ENCODE results near the gene TEPSIN. TPM values are rescaled to one million over a fixed set of nuclear protein-coding genes. Genes with fewer than 3 reads are reported as not detected.

The TEPSIN gene
- total and polyA plus RNA-seq, 2 donors (not counting 1 experiment from before 2014, with no cell fraction given), result 5.6 to 11.2 TPM

- Histone ChIP-seq H3K79me2 (ENCODE audit: control insufficient read depth, insufficient read depth, low read length) (no peaks in the 10 kb centered on the region), H3K27ac (ENCODE audit: insufficient read depth, low read length) (no peak overlapping the region), H3K4me2 (ENCODE audit: extremely low read depth, insufficient read depth, low read length) (no peak overlapping the region), H3K9ac (ENCODE audit: insufficient read depth, low read length) (no peak overlapping the region), H3K4me1 (ENCODE audit: control insufficient read depth, extremely low read depth, insufficient read depth, low read length) (no peaks in the 10 kb centered on the region), H3K27me3 (ENCODE audit: control insufficient read depth, insufficient read depth, low read length) (no peaks in the 10 kb centered on the region), H3K36me3 (ENCODE audit: control insufficient read depth, insufficient read depth, low read length) (peaks cover 14% of the 10 kb centered on the region), H3K4me3 (replicated peaks in 1 of 4; ENCODE audit: control extremely low read depth in 1 of 4, insufficient read depth in 1 of 4, low read depth in 3 of 4, low read length in 4 of 4) (no peak overlapping the region), H4K20me1 (ENCODE audit: control insufficient read depth, extremely low read depth, insufficient read depth, low read length) (no peaks in the 10 kb centered on the region), H3K9me3 (ENCODE audit: control insufficient read depth, insufficient read depth, low read depth, low read length) (no peaks in the 10 kb centered on the region), H2AFZ (ENCODE audit: low read length) (no peak overlapping the region)
- no peak for TF ChIP-seq EZH2 (IDR thresholded peaks at IDR 0.05; ENCODE audit: low read length, missing control alignments)
- peak; percentile 10 to 32 for TF ChIP-seq CTCF (conservative IDR thresholded peaks at IDR 0.05 in 1 of 2, IDR thresholded peaks at IDR 0.05 in 1 of 2; ENCODE audit: low read depth in 1 of 2, low read length in 2 of 2)
- no peak for DNase-seq (ENCODE audit: low read depth in 2 of 2)
Measured at GRCh38 chr17:81230043-81230820, 8.6 kb downstream of the TEPSIN start.

GRCh38 chr17:81229666-81229920 lies 9.3 kb downstream of the TEPSIN start:
- H3K36me3 ChIP-seq (ENCODE audit: control insufficient read depth, insufficient read depth, low read length), result peaks cover 14% of the 10 kb centered on the region
- H3K4me3 ChIP-seq (replicated peaks in 1 of 4; ENCODE audit: control extremely low read depth in 1 of 4, insufficient read depth in 1 of 4, low read depth in 3 of 4, low read length in 4 of 4), result no peak overlapping the region
- TF ChIP-seq CTCF (conservative IDR thresholded peaks at IDR 0.05 in 1 of 2, IDR thresholded peaks at IDR 0.05 in 1 of 2; ENCODE audit: low read depth in 1 of 2, low read length in 2 of 2), result no peak
- TF ChIP-seq EZH2 (IDR thresholded peaks at IDR 0.05; ENCODE audit: low read length, missing control alignments), result no peak
- H3K27me3 ChIP-seq (ENCODE audit: control insufficient read depth, insufficient read depth, low read length), result no peaks in the 10 kb centered on the region
- no peak for DNase-seq (ENCODE audit: low read depth in 2 of 2)
- H3K79me2 ChIP-seq (ENCODE audit: control insufficient read depth, insufficient read depth, low read length), result no peaks in the 10 kb centered on the region
- H3K4me1 ChIP-seq (ENCODE audit: control insufficient read depth, extremely low read depth, insufficient read depth, low read length), result no peaks in the 10 kb centered on the region
- no peak overlapping the region for H3K4me2 ChIP-seq (ENCODE audit: extremely low read depth, insufficient read depth, low read length)
- no peak overlapping the region for H3K27ac ChIP-seq (ENCODE audit: insufficient read depth, low read length)
- no peaks in the 10 kb centered on the region for H4K20me1 ChIP-seq (ENCODE audit: control insufficient read depth, extremely low read depth, insufficient read depth, low read length)
- no peak overlapping the region for H3K9ac ChIP-seq (ENCODE audit: insufficient read depth, low read length)
- H3K9me3 ChIP-seq (ENCODE audit: control insufficient read depth, insufficient read depth, low read depth, low read length), result no peaks in the 10 kb centered on the region
- no peak overlapping the region for H2AFZ ChIP-seq (ENCODE audit: low read length)

GRCh38 chr17:81228834-81229665 lies 9.8 kb downstream of the TEPSIN start:
- no peaks in the 10 kb centered on the region for H4K20me1 ChIP-seq (ENCODE audit: control insufficient read depth, extremely low read depth, insufficient read depth, low read length)
- DNase-seq (ENCODE audit: low read depth in 2 of 2), result no peak
- H3K9me3 ChIP-seq (ENCODE audit: control insufficient read depth, insufficient read depth, low read depth, low read length), result no peaks in the 10 kb centered on the region
- no peaks in the 10 kb centered on the region for H3K4me1 ChIP-seq (ENCODE audit: control insufficient read depth, extremely low read depth, insufficient read depth, low read length)
- H3K79me2 ChIP-seq (ENCODE audit: control insufficient read depth, insufficient read depth, low read length), result no peaks in the 10 kb centered on the region
- no peak overlapping the region for H3K27ac ChIP-seq (ENCODE audit: insufficient read depth, low read length)
- no peak overlapping the region for H2AFZ ChIP-seq (ENCODE audit: low read length)
- H3K4me2 ChIP-seq (ENCODE audit: extremely low read depth, insufficient read depth, low read length), result no peak overlapping the region
- no peak overlapping the region for H3K4me3 ChIP-seq (replicated peaks in 1 of 4; ENCODE audit: control extremely low read depth in 1 of 4, insufficient read depth in 1 of 4, low read depth in 3 of 4, low read length in 4 of 4)
- TF ChIP-seq CTCF (conservative IDR thresholded peaks at IDR 0.05 in 1 of 2, IDR thresholded peaks at IDR 0.05 in 1 of 2; ENCODE audit: low read depth in 1 of 2, low read length in 2 of 2), result no peak
- TF ChIP-seq EZH2 (IDR thresholded peaks at IDR 0.05; ENCODE audit: low read length, missing control alignments), result no peak
- peaks cover 14% of the 10 kb centered on the region for H3K36me3 ChIP-seq (ENCODE audit: control insufficient read depth, insufficient read depth, low read length)
- no peak overlapping the region for H3K9ac ChIP-seq (ENCODE audit: insufficient read depth, low read length)
- no peaks in the 10 kb centered on the region for H3K27me3 ChIP-seq (ENCODE audit: control insufficient read depth, insufficient read depth, low read length)

Data from fibroblast of lung (primary cell).